ENCODE measurements around the gene DBF4. TPM values are rescaled to one million over a fixed set of nuclear protein-coding genes. Genes with fewer than 3 reads are reported as not detected.

DBF4 gene
- total RNA-seq: 5.6 and 29.1 TPM in 2 replicates

GRCh38 chr7:87876040-87876868, at the start of gene DBF4, which contains the start of gene SLC25A40:
Gene DBF4, plus strand, starts transcription at chr7:87876493. Its CDS starts 240 bp downstream, at chr7:87876733.
Gene SLC25A40, minus strand, starts transcription at chr7:87876360. Its CDS starts 17,633 bp downstream, at chr7:87858727.

GRCh38 chr7:87933953-87934698, 57.8 kb downstream of the DBF4 start, which contains the start of gene ADAM22:
Gene ADAM22, plus strand, starts transcription at chr7:87934251. Its CDS starts 215 bp downstream, at chr7:87934466.

Other genes with a start within 250 kb of the DBF4 start
- gene RUNDC3B, start 248.1 kb upstream of the DBF4 start, total RNA-seq: under 0.01 and 0.28 TPM in 2 replicates
- gene SLC25A40, start 133 bp upstream of the DBF4 start, total RNA-seq: 3.9 and 5.2 TPM in 2 replicates
- gene ADAM22, start 57.8 kb downstream of the DBF4 start, total RNA-seq: 0.28 and 0.58 TPM in 2 replicates

All from regular cardiac myocyte (primary cell).